Peyer's patch (tissue), 4 donors: Measurements from ENCODE around the gene PROK1. TPM values are rescaled to one million over a fixed set of nuclear protein-coding genes. Genes with fewer than 3 reads are reported as not detected.

Experiments used
- DNase-seq, 3 donors: peaks; one replicate each; pipeline ENCODE4 v3.0.0-alpha.2; 2017 to 2019
- H3K27ac ChIP-seq, 4 donors: fragments of 200-600 bp; sonication (generic); one replicate each; pipeline ENCODE4 v1.5.1; 2016 to 2019
- H3K27me3 ChIP-seq, 2 donors: fragments of 200-600 bp; sonication (generic); one replicate each; pipeline ENCODE4 v1.5.1; 2019
- H3K36me3 ChIP-seq, 3 donors: fragments of 200-600 bp; sonication (generic); one replicate each; pipeline ENCODE4 v1.5.1; 2016 to 2019
- H3K4me1 ChIP-seq, 4 donors: fragments of 200-600 bp; sonication (generic); one replicate each; pipeline ENCODE4 v1.5.1; 2016 to 2019
- H3K4me3 ChIP-seq, 4 donors: fragments of 200-600 bp; sonication (generic); 1 replicate in 3 of 4; 2 replicates in 1 of 4; pipeline ENCODE4 v1.5.1; 2016 to 2019; ENCODE audit warnings: mild to moderate bottlenecking in 1 of 4
- H3K9me3 ChIP-seq, 4 donors: fragments of 200-600 bp; sonication (generic); one replicate each; pipeline ENCODE4 v1.5.1; 2016 to 2019; ENCODE audit warnings: mild to moderate bottlenecking in 1 of 4
- POLR2A ChIP-seq, 2 donors: fragments of 450-650 bp; IDR thresholded peaks; one replicate each; pipeline ENCODE4 v1.5.1; 2017; ENCODE audit warnings: antibody characterized with exemption in 2 of 2, mild to moderate bottlenecking in 2 of 2, moderate library complexity in 2 of 2
- total RNA-seq, 4 donors: library from RNA; depleted of rRNA; stranded (reverse); fragments of >200 nt; gene quantifications; one replicate each; pipeline ENCODE4 v1.1.0, GENCODE V29; 2016
- TF ChIP-seq, protein P1 (sequence below), 6 experiments: fragments of 450-650 bp in 4 of 6; fragments of 200-600 bp in 2 of 6; sonication (generic) in 1 of 6; IDR thresholded peaks; one replicate each; pipeline ENCODE4 v1.5.1; 2017 to 2019; ENCODE audit warnings: antibody characterized with exemption in 6 of 6, mild to moderate bottlenecking in 3 of 6, moderate library complexity in 1 of 6

The PROK1 gene
- total RNA-seq, 4 donors from 2014 or later, result not detected

DNA sequence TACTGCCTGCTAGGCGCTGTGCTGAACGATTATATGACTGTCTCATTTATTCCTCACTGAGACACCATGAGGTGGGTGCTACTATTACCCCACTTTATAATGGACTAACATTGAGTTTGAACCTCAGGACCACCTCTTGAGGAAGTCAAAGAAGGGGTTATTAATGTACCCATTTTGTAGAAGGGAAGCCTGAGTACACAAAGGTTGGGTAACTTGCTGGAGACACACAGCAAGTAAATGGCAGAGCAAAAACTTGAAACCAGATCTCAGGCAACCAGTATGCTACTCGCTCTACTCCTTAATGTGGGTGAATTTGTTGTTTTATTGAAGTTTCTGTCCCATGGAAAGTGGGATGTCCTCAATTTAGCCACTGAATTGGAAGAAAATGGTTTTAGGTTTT lies 37.9 kb downstream of the PROK1 start:
- TF ChIP-seq POLR2A (IDR thresholded peaks at IDR 0.05), result no peak
- TF ChIP-seq, protein P1, sequence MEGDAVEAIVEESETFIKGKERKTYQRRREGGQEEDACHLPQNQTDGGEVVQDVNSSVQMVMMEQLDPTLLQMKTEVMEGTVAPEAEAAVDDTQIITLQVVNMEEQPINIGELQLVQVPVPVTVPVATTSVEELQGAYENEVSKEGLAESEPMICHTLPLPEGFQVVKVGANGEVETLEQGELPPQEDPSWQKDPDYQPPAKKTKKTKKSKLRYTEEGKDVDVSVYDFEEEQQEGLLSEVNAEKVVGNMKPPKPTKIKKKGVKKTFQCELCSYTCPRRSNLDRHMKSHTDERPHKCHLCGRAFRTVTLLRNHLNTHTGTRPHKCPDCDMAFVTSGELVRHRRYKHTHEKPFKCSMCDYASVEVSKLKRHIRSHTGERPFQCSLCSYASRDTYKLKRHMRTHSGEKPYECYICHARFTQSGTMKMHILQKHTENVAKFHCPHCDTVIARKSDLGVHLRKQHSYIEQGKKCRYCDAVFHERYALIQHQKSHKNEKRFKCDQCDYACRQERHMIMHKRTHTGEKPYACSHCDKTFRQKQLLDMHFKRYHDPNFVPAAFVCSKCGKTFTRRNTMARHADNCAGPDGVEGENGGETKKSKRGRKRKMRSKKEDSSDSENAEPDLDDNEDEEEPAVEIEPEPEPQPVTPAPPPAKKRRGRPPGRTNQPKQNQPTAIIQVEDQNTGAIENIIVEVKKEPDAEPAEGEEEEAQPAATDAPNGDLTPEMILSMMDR (IDR thresholded peaks at IDR 0.05), result no peak
- no peaks in the 10 kb centered on the region for H3K4me1 ChIP-seq
- no peaks in the 10 kb centered on the region for H3K9me3 ChIP-seq
- no peaks in the 10 kb centered on the region for H3K36me3 ChIP-seq
- no peak overlapping the region for H3K27ac ChIP-seq
- DNase-seq, result no peak
- H3K4me3 ChIP-seq, result no peak overlapping the region
- H3K27me3 ChIP-seq, result no peaks in the 10 kb centered on the region

DNA sequence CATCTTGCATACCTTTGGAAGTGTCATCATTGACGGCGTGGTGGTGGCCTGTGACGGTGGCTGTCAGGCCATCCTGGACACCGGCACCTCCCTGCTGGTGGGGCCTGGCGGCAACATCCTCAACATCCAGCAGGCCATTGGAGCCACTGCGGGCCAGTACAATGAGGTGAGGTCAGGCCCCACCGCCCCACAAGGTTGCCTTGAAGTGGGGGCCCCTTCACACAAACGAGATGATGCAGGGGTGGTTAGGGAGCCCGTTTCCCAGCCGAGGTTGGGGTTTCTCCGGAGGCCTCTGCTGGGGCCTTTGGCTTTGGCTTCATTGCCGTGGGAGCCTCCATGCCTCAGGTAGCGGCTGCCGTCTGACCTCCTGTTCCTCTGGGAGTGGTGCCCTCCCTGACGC lies 38.5 kb downstream of the PROK1 start:
- Histone ChIP-seq H3K9me3 (no peaks in the 10 kb centered on the region), H3K36me3 (no peaks in the 10 kb centered on the region), H3K4me1 (no peaks in the 10 kb centered on the region), H3K4me3 (no peak overlapping the region), H3K27me3 (no peaks in the 10 kb centered on the region), H3K27ac (no peak overlapping the region)
- no peak for DNase-seq
- no peak for TF ChIP-seq POLR2A (IDR thresholded peaks at IDR 0.05)
- TF ChIP-seq, protein P1 (IDR thresholded peaks at IDR 0.05), result no peak

DNA sequence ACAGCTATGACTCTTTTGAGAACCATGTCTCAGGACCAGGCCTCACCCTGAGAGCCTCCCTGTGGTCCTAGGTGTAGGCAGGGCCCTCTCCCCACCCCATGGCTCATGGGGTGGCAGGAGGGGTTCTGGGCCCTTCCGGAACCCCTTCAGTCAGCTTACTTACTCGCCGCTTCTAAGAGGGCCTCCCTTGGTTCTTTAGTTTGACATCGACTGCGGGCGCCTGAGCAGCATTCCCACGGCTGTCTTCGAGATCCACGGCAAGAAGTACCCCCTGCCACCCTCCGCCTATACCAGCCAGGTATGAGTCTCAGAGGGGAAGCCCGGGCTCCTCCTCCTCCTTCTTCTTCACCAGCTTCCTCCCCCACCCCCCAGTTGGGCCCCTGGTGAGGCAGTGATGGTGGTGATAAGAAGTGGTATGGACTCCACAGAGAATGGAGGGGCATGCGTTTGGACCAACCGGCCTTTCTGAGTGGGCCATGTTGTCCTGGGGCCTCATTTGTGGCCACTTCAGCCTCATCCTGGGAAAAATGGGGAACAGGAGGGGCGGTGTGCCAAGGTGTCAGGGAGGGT lies 39.1 kb downstream of the PROK1 start:
- no peak for DNase-seq
- no peaks in the 10 kb centered on the region for H3K9me3 ChIP-seq
- H3K4me3 ChIP-seq, result no peak overlapping the region
- TF ChIP-seq, protein P1 (IDR thresholded peaks at IDR 0.05), result no peak
- no peak for TF ChIP-seq POLR2A (IDR thresholded peaks at IDR 0.05)
- H3K27ac ChIP-seq, result no peak overlapping the region
- H3K4me1 ChIP-seq, result no peaks in the 10 kb centered on the region
- H3K27me3 ChIP-seq, result no peaks in the 10 kb centered on the region
- no peaks in the 10 kb centered on the region for H3K36me3 ChIP-seq

DNA sequence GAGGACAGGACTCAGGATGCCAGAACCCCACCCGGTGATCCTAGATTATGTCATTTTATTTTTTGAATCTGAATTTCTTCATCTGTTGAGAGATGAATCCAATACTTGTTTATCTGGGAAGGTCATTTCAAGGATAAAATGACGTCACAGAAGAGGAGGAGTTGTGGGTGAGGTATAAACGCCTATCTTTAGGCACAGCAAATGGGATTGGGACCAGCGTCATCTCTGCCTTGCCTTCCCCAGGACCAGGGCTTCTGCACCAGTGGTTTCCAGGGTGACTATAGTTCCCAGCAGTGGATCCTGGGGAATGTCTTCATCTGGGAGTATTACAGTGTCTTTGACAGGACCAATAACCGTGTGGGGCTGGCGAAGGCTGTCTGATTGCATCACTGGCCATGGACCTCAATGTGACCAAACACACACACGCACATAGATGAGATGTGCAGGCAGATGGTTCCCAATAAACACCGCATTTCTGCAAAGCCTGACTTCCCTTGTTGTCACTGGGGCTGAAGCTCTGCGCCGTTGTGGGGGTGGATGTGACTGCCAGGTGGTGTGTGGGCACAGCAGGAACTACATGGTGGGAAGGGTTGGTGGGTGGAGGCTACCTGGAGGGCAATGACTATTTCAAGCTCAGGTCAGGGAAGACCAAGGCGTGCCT lies 40.0 kb downstream of the PROK1 start:
- TF ChIP-seq POLR2A (IDR thresholded peaks at IDR 0.05), result no peak
- TF ChIP-seq, protein P1 (IDR thresholded peaks at IDR 0.05), result no peak
- Histone ChIP-seq H3K4me1 (no peaks in the 10 kb centered on the region), H3K4me3 (no peak overlapping the region), H3K36me3 (no peaks in the 10 kb centered on the region), H3K27ac (no peak overlapping the region), H3K27me3 (no peaks in the 10 kb centered on the region), H3K9me3 (no peaks in the 10 kb centered on the region)
- DNase-seq, result no peak

DNA sequence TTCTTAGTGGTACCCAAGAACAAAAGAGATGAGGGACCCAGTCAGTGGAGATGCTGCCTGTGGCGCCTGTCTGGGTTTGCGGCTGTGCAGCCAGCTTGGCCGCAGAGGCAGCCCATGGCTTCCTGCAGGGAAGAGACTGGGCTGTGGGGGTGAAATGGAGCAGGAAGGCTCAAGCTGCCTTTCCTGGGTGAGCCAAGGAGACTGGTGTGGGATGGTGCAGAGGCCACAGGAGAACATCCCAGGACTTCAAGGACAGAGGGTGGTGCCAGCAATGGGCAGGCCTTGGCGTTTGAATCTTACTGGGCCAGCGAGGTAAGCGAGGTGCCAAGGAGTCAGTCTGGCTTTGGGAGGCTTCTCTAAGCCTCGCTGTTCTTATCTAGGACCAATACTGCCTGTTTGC lies 41.6 kb downstream of the PROK1 start:
- H3K27me3 ChIP-seq, result no peaks in the 10 kb centered on the region
- no peak overlapping the region for H3K4me3 ChIP-seq
- DNase-seq, result no peak
- H3K9me3 ChIP-seq, result no peaks in the 10 kb centered on the region
- no peaks in the 10 kb centered on the region for H3K36me3 ChIP-seq
- no peaks in the 10 kb centered on the region for H3K4me1 ChIP-seq
- no peak overlapping the region for H3K27ac ChIP-seq
- TF ChIP-seq, protein P1 (IDR thresholded peaks at IDR 0.05), result no peak
- TF ChIP-seq POLR2A (IDR thresholded peaks at IDR 0.05), result no peak
